Loucy (cell line): ENCODE results near the gene TTC39C.

Source experiments
- H2AFZ ChIP-seq: fragments of 200-600 bp; sonication (generic); 2 replicates; pipeline ENCODE4 v1.6.0; 2016; ENCODE audit warnings: antibody characterized with exemption, mild to moderate bottlenecking, low read length, moderate library complexity
- H3F3A ChIP-seq: fragments of 200-600 bp; 2 replicates; pipeline ENCODE4 v1.6.0; 2016; ENCODE audit warnings: antibody characterized with exemption, low read depth, mild to moderate bottlenecking
- H3K27me3 ChIP-seq: fragments of 200-600 bp; sonication (generic); 2 replicates; pipeline ENCODE4 v1.6.1; 2014; ENCODE audit warnings: low read length, mild to moderate bottlenecking; ENCODE audit not compliant: insufficient read depth, poor library complexity, severe bottlenecking
- H3K36me3 ChIP-seq: fragments of 200-600 bp; sonication (generic); 2 replicates; pipeline ENCODE4 v1.6.1; 2016; ENCODE audit warnings: low read length; ENCODE audit not compliant: insufficient read depth
- H3K4me1 ChIP-seq: fragments of 200-600 bp; sonication (generic); 2 replicates; pipeline ENCODE4 v1.5.1; 2014; ENCODE audit warnings: low read length, mild to moderate bottlenecking; ENCODE audit not compliant: insufficient read depth, poor library complexity, severe bottlenecking
- H3K4me2 ChIP-seq: fragments of 200-600 bp; sonication (generic); 2 replicates; pipeline ENCODE4 v1.6.0; 2014; ENCODE audit warnings: antibody characterized with exemption, low read length, low read depth, mild to moderate bottlenecking; ENCODE audit not compliant: poor library complexity, severe bottlenecking
- H3K4me3 ChIP-seq: fragments of 200-600 bp; sonication (generic); 2 replicates; pipeline ENCODE4 v1.5.1; 2014; ENCODE audit warnings: low read length, mild to moderate bottlenecking, mixed read lengths; ENCODE audit not compliant: poor library complexity, severe bottlenecking
- H3K79me2 ChIP-seq: fragments of 200-600 bp; sonication (generic); 2 replicates; pipeline ENCODE4 v1.6.1; 2014; ENCODE audit warnings: low read length; ENCODE audit not compliant: insufficient read depth
- H3K9ac ChIP-seq: fragments of 200-600 bp; sonication (generic); 2 replicates; pipeline ENCODE4 v1.6.0; 2014; ENCODE audit warnings: mild to moderate bottlenecking, low read depth, low read length, moderate library complexity; ENCODE audit not compliant: poor library complexity, severe bottlenecking
- H3K9me2 ChIP-seq: fragments of 200-600 bp; sonication (generic); replicated peaks from 2 replicates; pipeline ENCODE4 v1.6.1; 2016; ENCODE audit warnings: low read depth, low read length, mixed read lengths
- H3K9me3 ChIP-seq: fragments of 200-600 bp; sonication (generic); 2 replicates; pipeline ENCODE4 v1.6.1; 2014; ENCODE audit warnings: mild to moderate bottlenecking, antibody characterized with exemption, low read length, low read depth; ENCODE audit not compliant: insufficient read depth
- H4K20me1 ChIP-seq: fragments of 200-600 bp; sonication (generic); 2 replicates; pipeline ENCODE4 v1.6.0; 2014; ENCODE audit warnings: antibody characterized with exemption, low read length, mild to moderate bottlenecking; ENCODE audit not compliant: insufficient read depth, poor library complexity, severe bottlenecking
- CTCF ChIP-seq: fragments of 200-600 bp; sonication (generic); conservative IDR thresholded peaks from 2 replicates; pipeline ENCODE4 v1.5.1; 2014; ENCODE audit warnings: mild to moderate bottlenecking, antibody characterized with exemption, low read length
- EZH2phosphoT487 ChIP-seq: fragments of 200-600 bp; IDR thresholded peaks from 2 replicates; pipeline ENCODE4 v1.6.1; 2018; ENCODE audit warnings: antibody characterized with exemption, mild to moderate bottlenecking, moderate library complexity, borderline replicate concordance

The TTC39C gene

GRCh38 chr18:24023185-24023814 is 8.7 kb downstream of the TTC39C start:
- Histone ChIP-seq H3K9me2 (no peaks in the 10 kb centered on the region), H3K79me2 (peaks cover 90% of the 10 kb centered on the region), H3K9ac (no peak overlapping the region), H3K36me3 (peaks cover 6% of the 10 kb centered on the region; the same call in 1 of the 2 replicates), H3K4me1 (peaks cover 70% of the 10 kb centered on the region), H2AFZ (no peak overlapping the region), H3K9me3 (no peaks in the 10 kb centered on the region), H3K4me2 (no peak overlapping the region), H4K20me1 (peaks cover 37% of the 10 kb centered on the region), H3F3A (peaks cover 10% of the 10 kb centered on the region; the same call in 1 of the 2 replicates), H3K4me3 (no peak overlapping the region), H3K27me3 (no peaks in the 10 kb centered on the region)
- TF ChIP-seq CTCF (peak; percentile 54), EZH2phosphoT487 (no peak)

- H3K4me1 ChIP-seq: peaks cover 59% of the 10 kb centered on the region
- H3K9ac ChIP-seq: no peak overlapping the region
- no peak overlapping the region for H3K4me3 ChIP-seq
- peaks cover 26% of the 10 kb centered on the region for H4K20me1 ChIP-seq
- peaks cover 89% of the 10 kb centered on the region for H3K79me2 ChIP-seq
- no peaks in the 10 kb centered on the region for H3K9me3 ChIP-seq
- no peaks in the 10 kb centered on the region for H3K27me3 ChIP-seq
- H3K36me3 ChIP-seq: peaks cover 6% of the 10 kb centered on the region; the same call in 1 of the 2 replicates
- TF ChIP-seq EZH2phosphoT487: no peak
- TF ChIP-seq CTCF: no peak
- H2AFZ ChIP-seq: no peak overlapping the region
- H3K9me2 ChIP-seq: no peaks in the 10 kb centered on the region
- H3F3A ChIP-seq: peaks cover 2% of the 10 kb centered on the region; the same call in 1 of the 2 replicates
- H3K4me2 ChIP-seq: peak overlapping the region; percentile 5
Observed at GRCh38 chr18:24024425-24024824, 9.9 kb downstream of the TTC39C start.

- peaks cover 6% of the 10 kb centered on the region; the same call in 1 of the 2 replicates for H3K36me3 ChIP-seq
- H3K4me2 ChIP-seq: no peak overlapping the region
- no peaks in the 10 kb centered on the region for H3K9me3 ChIP-seq
- no peaks in the 10 kb centered on the region for H3F3A ChIP-seq
- H4K20me1 ChIP-seq: peaks cover 13% of the 10 kb centered on the region
- TF ChIP-seq EZH2phosphoT487 (no peak), CTCF (no peak)
- no peak overlapping the region for H3K4me3 ChIP-seq
- H3K9ac ChIP-seq: no peak overlapping the region
- no peak overlapping the region for H2AFZ ChIP-seq
- H3K9me2 ChIP-seq: no peaks in the 10 kb centered on the region
- H3K79me2 ChIP-seq: peaks cover 90% of the 10 kb centered on the region
- peaks cover 42% of the 10 kb centered on the region for H3K4me1 ChIP-seq
- no peaks in the 10 kb centered on the region for H3K27me3 ChIP-seq
Observed at GRCh38 chr18:24026457-24026856, 11.9 kb downstream of the TTC39C start.
